GM18511 (cell line): Measurements from ENCODE around the gene NR1H2.

Experiments
- ATAC-seq: cut with Tn5 transposase; IDR thresholded peaks from one replicate; pipeline ENCODE4 v1.9.1; 2021; ENCODE audit warnings: mild to moderate bottlenecking, moderate library complexity; ENCODE audit not compliant: unreplicated experiment

NR1H2 gene

GRCh38 chr19:50401605-50402450 is 25.6 kb downstream of the NR1H2 start:
- ATAC-seq: no peak

GRCh38 chr19:50402544-50403301 is 26.5 kb downstream of the NR1H2 start:
- no peak for ATAC-seq

DNA sequence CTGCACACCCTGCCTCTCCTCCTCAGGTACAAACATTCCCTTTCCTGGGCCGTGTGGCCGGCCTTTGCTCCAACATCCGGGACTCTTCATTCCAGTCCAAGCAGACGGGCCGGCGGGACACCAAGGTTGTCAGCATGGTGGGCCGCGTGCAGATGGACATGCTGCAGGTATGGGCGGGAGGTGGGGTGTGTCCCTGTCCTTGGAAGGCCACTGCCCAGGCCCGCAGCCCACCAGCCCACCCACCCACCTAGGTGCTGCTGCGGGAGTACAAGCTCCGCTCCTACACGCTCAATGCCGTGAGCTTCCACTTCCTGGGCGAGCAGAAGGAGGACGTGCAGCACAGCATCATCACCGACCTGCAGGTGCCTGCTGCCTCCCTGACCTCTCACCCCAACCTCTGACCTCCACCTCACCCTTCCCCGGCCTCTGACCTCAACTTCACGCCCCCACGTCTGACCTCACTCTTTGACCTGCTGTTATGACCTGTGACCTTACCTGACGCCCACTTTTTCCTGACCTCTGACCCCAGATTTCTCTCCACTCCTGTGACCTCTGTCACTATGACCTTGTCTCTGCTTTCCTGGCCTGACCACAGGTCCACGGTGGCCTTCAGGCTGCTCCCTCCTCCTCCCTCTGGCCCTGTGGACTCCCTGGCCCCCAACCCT is 30.0 kb downstream of the NR1H2 start:
- no peak for ATAC-seq

DNA sequence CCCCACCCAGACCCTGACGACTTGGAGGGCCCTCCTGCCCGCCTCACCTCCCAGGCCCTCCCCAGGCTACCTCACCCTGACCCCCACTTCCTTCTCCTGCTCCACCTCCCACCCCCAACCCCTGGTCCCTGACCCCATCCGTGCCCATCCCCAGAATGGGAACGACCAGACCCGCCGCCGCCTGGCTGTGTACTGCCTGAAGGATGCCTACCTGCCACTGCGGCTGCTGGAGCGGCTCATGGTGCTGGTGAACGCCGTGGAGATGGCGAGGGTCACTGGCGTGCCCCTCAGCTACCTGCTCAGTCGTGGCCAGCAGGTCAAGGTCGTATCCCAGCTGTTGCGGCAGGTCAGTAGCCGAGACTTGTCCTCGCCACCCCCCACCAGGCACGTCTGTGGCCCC is 30.6 kb downstream of the NR1H2 start:
- ATAC-seq: no peak

DNA sequence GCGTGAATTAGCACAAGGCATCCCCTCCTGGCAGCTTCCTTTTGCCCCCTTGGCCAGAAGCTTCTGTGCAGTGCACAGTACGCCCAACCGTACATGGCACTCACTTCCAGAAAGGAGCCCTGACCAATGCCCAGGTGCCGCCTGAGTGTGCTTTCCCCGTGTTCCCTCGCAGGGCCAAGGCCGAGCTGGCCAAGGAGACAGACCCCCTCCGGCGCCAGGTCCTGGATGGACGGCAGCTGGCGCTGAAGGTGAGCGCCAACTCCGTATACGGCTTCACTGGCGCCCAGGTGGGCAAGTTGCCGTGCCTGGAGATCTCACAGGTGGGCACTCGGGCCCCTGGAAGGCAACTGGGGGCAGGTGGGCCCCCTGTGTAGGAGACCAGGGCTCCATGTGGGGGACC is 33.1 kb downstream of the NR1H2 start:
- no peak for ATAC-seq

- no peak for ATAC-seq
Observed at GRCh38 chr19:50410109-50410508, 33.9 kb downstream of the NR1H2 start.

GRCh38 chr19:50412419-50412818 is 36.2 kb downstream of the NR1H2 start:
- ATAC-seq: no peak

DNA sequence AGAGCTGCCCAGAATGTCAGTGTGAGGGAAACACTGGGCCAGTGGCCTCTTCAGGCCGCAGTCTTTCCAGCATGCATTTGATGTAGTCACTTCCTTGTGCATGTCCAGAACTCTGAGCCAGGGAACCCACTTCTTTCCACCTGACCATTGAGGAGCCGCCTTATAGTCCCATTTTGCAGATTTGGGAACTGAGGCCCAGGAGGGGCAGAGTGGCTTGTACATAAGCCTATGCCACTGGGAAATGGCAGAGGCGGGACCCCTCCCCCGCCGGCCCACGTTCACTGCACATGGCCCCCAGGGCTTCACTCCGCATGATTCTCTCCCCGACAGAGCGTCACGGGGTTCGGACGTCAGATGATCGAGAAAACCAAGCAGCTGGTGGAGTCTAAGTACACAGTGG is 36.8 kb downstream of the NR1H2 start:
- ATAC-seq: no peak

- no peak for ATAC-seq
Observed at GRCh38 chr19:50413531-50413930, 37.3 kb downstream of the NR1H2 start.

DNA sequence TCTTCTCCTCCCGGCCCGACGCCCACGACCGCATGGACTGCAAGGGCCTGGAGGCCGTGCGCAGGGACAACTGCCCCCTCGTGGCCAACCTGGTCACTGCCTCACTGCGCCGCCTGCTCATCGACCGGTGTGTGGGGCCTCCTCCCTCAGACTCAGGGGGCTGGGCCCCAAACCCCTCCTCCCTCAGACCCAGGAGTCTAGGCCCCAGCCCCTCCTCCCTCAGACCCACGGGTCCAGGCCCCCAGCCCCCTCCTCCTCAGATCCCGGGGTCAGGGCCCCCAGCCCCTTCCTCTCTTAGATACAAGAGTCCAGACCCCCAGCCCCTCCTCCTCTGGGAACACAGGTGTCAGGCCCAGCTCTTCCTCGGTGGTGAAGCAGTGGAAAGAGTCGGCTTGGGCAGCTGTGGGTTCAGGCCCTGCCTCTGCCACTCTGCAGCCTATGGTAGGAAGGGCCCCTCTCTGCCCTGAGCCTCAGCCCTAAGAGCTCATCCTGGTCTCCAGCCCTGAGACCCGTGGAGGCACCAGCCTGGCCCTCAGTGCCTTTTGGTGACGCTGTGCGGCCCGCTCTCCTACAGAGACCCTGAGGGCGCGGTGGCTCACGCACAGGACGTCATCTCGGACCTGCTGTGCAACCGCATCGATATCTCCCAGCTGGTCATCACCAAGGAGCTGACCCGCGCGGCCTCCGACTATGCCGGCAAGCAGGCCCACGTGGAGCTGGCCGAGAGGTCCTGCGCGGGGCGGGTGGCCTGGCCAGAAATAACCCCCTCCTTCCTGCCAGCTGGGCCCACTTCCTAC is 38.8 kb downstream of the NR1H2 start:
- peak; percentile 41 for ATAC-seq

DNA sequence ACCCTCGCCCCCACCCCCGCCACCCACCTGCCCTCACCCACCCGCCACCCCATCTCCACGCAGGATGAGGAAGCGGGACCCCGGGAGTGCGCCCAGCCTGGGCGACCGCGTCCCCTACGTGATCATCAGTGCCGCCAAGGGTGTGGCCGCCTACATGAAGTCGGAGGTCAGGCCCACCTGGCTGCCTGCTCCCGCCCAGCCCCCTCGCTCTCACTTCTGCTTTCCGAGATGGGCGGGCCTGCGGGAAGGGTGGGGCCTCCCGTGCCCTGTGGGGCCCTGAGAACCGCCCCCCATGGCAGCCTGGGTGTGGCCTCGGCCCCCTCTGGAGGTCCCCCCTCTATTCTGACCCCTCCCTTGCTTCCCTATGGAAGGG is 39.4 kb downstream of the NR1H2 start:
- peak; percentile 64 for ATAC-seq

GRCh38 chr19:50416034-50416977 is 40.0 kb downstream of the NR1H2 start:
- no peak for ATAC-seq

- no peak for ATAC-seq
Observed at GRCh38 chr19:50417111-50418081, 41.1 kb downstream of the NR1H2 start.

DNA sequence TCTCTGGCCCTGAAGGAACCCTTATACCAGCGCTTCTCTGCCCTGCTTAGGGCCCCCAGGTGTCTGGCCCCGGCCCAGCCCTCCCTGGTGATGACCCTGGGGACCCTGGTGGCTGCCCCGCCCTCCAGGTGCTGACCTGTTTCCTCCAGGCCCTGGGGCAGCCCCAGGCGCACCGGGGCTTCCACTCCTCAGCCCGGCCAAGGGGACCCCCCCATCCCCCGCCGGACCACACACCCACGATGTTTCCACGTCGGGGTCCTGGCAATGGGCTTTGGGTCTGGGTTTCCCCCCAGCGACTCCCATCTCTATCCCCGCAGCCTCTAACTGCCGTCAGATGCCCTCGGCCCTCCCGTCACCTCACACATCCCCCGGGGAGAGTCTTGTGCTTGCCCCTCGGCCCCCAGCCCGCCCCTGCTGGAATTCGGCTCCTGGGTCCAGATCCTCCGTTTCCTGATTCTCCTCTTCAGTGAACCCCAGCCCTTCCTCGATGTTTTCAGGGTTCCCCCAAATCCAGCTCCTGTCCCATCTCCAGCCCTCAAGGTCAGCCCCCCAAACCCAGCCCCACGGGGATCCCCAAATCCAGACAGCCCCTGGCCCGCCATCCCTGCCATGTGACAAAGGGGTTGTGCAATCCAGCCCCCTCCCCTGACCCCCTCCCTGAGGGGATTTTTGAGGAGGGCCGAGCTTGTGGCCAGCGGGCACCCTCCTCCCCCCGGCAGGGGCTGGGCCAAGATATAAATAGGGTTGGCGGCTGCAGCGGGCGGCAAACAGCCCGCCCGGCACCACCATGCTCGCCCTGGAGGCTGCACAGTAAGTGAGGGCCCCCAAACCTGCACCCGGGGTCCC is 42.1 kb downstream of the NR1H2 start, which contains the start of gene SPIB:
Gene SPIB (plus strand): TSS at position 763 of the 846 bp plus-strand sequence. CDS start 25 bp downstream, at position 788.
- no peak for ATAC-seq

DNA sequence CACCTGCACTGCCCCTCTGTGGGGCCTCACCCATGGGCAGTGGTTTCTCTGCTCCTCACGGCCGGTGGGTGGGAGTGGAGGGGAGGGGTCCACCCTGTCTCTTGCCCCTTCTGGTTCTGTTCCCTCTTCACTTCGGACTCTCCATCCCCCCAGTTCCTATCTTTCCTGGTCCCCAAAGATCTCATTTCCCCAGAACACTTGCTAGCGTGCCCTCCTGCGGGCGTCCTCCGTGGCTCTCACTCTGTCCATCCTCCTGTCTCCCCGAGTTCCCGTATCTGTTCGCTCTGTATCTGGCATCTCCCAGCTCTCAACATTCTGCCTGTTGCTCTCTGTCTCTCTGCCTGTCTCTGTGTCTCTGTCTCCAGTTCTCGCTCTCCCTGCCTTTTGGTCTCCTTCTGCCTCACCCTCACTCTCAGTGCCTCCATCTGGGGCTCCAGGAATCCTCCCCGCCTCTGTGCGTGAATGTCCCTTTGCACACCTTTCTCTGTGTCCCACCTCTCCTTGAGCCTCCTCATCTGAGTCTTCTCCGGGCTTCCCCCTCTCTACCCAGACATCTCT is 42.8 kb downstream of the NR1H2 start:
- no peak for ATAC-seq

DNA sequence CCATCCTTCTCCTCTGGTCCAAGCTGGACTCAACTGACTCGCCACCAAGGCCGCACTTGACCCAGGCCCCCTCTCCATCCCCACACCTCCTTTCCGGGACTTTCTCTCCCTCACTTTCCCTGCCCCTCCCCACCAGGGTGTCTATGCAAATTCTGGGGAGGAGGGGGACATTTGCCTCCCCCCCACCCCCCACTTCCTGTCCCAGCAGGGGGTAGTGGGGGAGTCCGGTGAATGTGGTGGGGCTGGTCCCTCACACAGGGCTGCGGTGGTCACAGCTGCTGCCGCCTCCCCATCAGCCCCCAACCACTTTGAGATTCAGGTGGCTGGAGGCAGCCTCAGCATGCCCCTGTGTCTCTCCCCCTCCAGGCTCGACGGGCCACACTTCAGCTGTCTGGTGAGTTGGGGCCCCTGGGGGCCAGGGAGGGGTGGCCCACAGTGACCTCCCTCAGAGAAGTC is 43.4 kb downstream of the NR1H2 start:
- no peak for ATAC-seq

DNA sequence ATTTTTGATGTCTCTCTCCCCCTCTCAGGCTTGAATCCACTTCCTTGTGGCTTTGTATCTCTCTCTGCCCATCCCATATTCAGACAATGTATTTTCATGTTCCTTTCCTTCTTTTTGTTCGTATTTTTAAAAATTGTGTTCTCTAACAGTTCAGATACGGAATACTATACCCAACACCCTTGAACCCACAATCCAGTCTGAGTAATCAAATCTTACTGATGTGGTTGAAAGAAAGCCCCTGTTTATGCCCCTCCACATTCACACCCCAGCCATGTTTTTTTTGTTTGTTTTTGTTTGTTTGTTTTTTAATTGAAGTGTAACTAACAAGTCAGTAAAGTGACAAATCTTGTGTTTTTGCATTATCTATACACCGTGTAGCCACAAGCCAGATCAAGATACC is 43.9 kb downstream of the NR1H2 start:
- ATAC-seq: no peak
